ENCODE measurements around the gene SLF2. TPM values are rescaled to one million over a fixed set of nuclear protein-coding genes. Genes with fewer than 3 reads are reported as not detected.
A peak's percentile ranks its signal among the peaks of the same experiment; 100 is the strongest.

The SLF2 gene
- total RNA-seq, 2 donors from 2014 or later, result 25.3 to 77.8 TPM

GRCh38 chr10:100868382-100868781, 44.4 kb upstream of the SLF2 start:
- TF ChIP-seq, protein P1, sequence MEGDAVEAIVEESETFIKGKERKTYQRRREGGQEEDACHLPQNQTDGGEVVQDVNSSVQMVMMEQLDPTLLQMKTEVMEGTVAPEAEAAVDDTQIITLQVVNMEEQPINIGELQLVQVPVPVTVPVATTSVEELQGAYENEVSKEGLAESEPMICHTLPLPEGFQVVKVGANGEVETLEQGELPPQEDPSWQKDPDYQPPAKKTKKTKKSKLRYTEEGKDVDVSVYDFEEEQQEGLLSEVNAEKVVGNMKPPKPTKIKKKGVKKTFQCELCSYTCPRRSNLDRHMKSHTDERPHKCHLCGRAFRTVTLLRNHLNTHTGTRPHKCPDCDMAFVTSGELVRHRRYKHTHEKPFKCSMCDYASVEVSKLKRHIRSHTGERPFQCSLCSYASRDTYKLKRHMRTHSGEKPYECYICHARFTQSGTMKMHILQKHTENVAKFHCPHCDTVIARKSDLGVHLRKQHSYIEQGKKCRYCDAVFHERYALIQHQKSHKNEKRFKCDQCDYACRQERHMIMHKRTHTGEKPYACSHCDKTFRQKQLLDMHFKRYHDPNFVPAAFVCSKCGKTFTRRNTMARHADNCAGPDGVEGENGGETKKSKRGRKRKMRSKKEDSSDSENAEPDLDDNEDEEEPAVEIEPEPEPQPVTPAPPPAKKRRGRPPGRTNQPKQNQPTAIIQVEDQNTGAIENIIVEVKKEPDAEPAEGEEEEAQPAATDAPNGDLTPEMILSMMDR (IDR thresholded peaks at IDR 0.05), result no peak
- TF ChIP-seq POLR2A (IDR thresholded peaks at IDR 0.05) (no peak), POLR2AphosphoS5 (IDR thresholded peaks at IDR 0.05) (no peak)
- Histone ChIP-seq H3K27me3 (replicated peaks; ENCODE audit: insufficient read depth) (peaks cover 3% of the 10 kb centered on the region), H3K36me3 (no peaks in the 10 kb centered on the region), H3K4me3 (no peak overlapping the region), H3K27ac (no peak overlapping the region), H3K9me3 (no peaks in the 10 kb centered on the region), H3K4me1 (replicated peaks) (no peaks in the 10 kb centered on the region)
- DNase-seq (ENCODE audit: low spot score), result no peak
- intact Hi-C loops (cut with DNase I), result loop anchor here (10.0 kb wide), 1 partner anchor 194 kb away; no protein-coding TSS in a partner anchor
- WGBS, result 95% methylated on average over 2 of the region's 3 CpGs

- H3K4me1 ChIP-seq (replicated peaks), result no peaks in the 10 kb centered on the region
- WGBS, result 87% methylated on average over 4 of the region's 4 CpGs
- no peaks in the 10 kb centered on the region for H3K36me3 ChIP-seq
- no peak overlapping the region for H3K27ac ChIP-seq
- no peak for DNase-seq (ENCODE audit: low spot score)
- intact Hi-C loops (cut with DNase I), result loop anchor here (10.0 kb wide), 1 partner anchor 195 kb away; no protein-coding TSS in a partner anchor
- H3K4me3 ChIP-seq, result no peak overlapping the region
- H3K27me3 ChIP-seq (replicated peaks; ENCODE audit: insufficient read depth), result peaks cover 4% of the 10 kb centered on the region
- no peaks in the 10 kb centered on the region for H3K9me3 ChIP-seq
- TF ChIP-seq POLR2AphosphoS5 (IDR thresholded peaks at IDR 0.05), result no peak
- TF ChIP-seq, protein P1 (IDR thresholded peaks at IDR 0.05), result no peak
Measured at GRCh38 chr10:100869399-100869798, 43.4 kb upstream of the SLF2 start.

GRCh38 chr10:100872034-100872791, 40.5 kb upstream of the SLF2 start:
- H3K36me3 ChIP-seq, result no peaks in the 10 kb centered on the region
- H3K27ac ChIP-seq, result no peak overlapping the region
- no peak for DNase-seq (ENCODE audit: low spot score)
- no peak overlapping the region for H3K4me3 ChIP-seq
- 53% methylated on average over 11 of the region's 11 CpGs for WGBS
- intact Hi-C loops (cut with DNase I), result no loop called here
- no peaks in the 10 kb centered on the region for H3K9me3 ChIP-seq
- H3K27me3 ChIP-seq (replicated peaks; ENCODE audit: insufficient read depth), result peaks cover 4% of the 10 kb centered on the region
- TF ChIP-seq, protein P1 (IDR thresholded peaks at IDR 0.05), result peak in 3 of 4 experiments; percentile 16 to 44 (median 25)
- TF ChIP-seq POLR2AphosphoS5 (IDR thresholded peaks at IDR 0.05) (no peak), POLR2A (IDR thresholded peaks at IDR 0.05) (no peak)
- no peaks in the 10 kb centered on the region for H3K4me1 ChIP-seq (replicated peaks)

DNA sequence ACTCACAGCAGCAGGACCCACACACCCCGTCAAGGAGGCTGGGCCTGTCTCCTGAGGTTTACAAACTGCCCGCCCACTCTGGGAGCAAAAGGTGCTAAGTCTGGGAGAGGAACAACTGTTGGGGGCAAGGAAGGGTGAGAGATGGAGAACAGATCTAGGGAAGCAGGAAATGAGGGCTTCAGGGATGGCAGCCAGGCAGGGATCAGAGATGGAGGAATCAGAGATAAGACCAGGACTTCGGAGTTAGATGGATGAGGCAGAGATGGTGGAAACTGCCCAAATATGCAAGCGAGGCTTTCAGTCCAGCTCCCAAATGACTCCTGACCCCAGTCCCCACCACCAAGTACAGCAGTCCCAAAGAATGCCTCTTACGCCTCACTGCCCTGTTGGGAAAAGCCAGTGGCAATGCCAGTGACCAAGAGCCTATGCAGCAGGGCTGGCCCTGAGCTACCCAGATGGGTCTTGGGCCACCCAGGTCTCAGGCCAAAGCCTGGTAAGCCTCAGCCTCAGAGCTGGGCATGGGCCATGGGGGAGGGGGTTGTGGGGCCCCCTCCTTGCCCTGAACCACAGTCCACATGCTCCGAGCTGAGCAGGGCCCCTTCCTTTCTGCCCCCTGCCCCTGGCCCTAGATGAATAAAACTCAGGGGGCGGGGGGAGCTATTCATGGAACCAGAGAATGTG, 39.5 kb upstream of the SLF2 start:
- Histone ChIP-seq H3K36me3 (no peaks in the 10 kb centered on the region), H3K9me3 (no peaks in the 10 kb centered on the region), H3K27me3 (replicated peaks; ENCODE audit: insufficient read depth) (peaks cover 4% of the 10 kb centered on the region), H3K4me3 (no peak overlapping the region), H3K4me1 (replicated peaks) (no peaks in the 10 kb centered on the region), H3K27ac (no peak overlapping the region)
- WGBS, result 72% methylated on average over 7 of the region's 7 CpGs
- no peak for DNase-seq (ENCODE audit: low spot score)
- intact Hi-C loops (cut with DNase I), result no loop called here
- TF ChIP-seq POLR2AphosphoS5 (IDR thresholded peaks at IDR 0.05) (no peak), POLR2A (IDR thresholded peaks at IDR 0.05) (no peak)
- TF ChIP-seq, protein P1 (IDR thresholded peaks at IDR 0.05), result no peak

Data from prostate gland (tissue), 2 donors.